HG03159 (cell line): ENCODE results near the gene PCDHA6.
"Not testable (repeated sequence)": the region's sequence is repeated elsewhere in the genome, so short reads cannot be mapped to it uniquely, and the experiment has no call there.

ENCODE experiments used
- ATAC-seq: cut with Tn5 transposase; IDR thresholded peaks from one replicate; pipeline ENCODE4 v1.9.1; 2021; ENCODE audit warnings: mild to moderate bottlenecking, moderate library complexity; ENCODE audit not compliant: unreplicated experiment

PCDHA6 gene, protein sequence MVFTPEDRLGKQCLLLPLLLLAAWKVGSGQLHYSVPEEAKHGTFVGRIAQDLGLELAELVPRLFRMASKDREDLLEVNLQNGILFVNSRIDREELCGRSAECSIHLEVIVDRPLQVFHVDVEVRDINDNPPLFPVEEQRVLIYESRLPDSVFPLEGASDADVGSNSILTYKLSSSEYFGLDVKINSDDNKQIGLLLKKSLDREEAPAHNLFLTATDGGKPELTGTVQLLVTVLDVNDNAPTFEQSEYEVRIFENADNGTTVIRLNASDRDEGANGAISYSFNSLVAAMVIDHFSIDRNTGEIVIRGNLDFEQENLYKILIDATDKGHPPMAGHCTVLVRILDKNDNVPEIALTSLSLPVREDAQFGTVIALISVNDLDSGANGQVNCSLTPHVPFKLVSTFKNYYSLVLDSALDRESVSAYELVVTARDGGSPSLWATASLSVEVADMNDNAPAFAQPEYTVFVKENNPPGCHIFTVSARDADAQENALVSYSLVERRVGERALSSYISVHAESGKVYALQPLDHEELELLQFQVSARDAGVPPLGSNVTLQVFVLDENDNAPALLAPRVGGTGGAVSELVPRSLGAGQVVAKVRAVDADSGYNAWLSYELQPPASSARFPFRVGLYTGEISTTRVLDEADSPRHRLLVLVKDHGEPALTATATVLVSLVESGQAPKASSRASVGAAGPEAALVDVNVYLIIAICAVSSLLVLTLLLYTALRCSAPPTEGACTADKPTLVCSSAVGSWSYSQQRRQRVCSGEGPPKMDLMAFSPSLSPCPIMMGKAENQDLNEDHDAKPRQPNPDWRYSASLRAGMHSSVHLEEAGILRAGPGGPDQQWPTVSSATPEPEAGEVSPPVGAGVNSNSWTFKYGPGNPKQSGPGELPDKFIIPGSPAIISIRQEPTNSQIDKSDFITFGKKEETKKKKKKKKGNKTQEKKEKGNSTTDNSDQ

DNA sequence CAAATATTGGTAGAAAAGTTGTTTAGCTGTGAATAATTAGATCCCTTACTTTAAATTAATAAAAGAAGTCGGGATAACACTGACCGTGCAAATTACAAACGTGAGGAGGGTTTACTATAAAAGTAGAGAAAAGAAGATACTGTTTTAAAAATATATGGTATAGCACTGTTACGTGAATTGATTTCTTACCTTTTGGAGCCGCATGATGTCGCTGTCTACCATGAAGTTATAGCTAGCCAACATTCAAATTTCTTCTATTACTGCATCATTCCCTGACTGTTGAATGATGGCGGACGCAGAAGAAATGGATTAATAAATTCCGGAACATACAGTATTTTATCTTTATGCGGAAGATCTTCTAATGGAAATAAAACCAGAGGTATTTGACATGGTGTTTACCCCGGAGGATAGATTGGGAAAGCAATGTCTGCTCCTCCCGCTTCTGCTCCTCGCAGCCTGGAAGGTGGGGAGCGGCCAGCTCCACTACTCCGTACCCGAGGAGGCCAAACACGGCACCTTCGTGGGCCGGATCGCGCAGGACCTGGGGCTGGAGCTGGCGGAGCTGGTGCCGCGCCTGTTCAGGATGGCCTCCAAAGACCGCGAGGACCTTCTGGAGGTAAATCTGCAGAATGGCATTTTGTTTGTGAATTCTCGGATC is at the start of gene PCDHA6:
Gene PCDHA6 (plus strand): TSS at position 257 of the 658 bp plus-strand sequence. CDS start 132 bp downstream, at position 389.
- no peak for ATAC-seq

DNA sequence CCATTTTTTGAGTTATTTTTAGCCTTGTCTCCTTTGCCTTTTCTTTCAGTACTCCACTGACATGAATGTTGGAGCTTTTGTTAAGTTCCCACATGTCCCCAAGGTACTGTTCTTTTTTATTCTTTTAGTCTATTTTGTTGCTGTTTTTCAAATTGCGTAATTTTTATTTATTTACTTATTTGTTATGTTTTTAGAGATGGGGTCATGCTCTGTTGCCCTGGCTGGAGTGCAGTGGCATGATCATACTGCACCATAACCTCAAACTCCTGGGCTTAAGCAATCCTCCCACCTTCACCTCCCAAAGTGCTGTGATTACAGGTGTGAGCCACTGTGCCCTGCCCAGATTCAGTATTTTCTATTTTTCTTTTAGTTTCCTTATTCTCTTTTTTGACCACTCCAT is 47.2 kb upstream of the PCDHA6 start:
- no peak for ATAC-seq

DNA sequence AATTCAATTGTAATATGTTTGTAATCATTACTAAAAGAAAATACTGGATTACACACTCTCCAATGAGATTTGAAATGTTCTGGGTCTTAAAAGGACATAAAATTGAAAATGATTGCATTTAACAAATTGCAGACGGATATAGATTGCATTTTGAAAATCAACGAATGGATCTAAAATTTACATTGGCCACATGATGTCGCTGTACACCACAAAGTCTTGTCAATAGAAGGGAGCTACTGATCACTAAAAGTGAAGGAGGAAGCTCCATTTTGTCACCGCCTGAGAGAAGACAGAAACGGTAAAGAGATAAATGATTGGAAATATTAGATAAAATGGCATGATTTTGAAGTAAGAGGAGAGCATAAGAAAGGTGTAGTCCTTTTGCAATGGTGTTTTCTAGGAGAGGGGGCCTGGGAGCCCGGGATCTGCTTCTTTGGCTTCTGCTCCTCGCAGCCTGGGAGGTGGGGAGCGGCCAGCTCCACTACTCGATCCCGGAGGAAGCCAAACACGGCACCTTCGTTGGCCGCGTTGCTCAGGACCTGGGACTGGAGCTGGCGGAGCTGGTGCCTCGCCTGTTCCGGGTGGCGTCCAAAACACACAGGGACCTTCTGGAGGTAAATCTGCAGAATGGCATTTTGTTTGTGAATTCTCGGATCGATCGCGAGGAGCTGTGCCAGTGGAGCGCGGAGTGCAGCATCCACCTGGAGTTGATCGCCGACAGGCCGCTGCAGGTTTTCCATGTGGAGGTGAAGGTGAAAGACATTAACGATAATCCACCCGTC is 41.7 kb upstream of the PCDHA6 start, which contains the start of gene PCDHA1:
Gene PCDHA1 (plus strand): TSS at position 236 of the 782 bp plus-strand sequence.
- no peak for ATAC-seq

DNA sequence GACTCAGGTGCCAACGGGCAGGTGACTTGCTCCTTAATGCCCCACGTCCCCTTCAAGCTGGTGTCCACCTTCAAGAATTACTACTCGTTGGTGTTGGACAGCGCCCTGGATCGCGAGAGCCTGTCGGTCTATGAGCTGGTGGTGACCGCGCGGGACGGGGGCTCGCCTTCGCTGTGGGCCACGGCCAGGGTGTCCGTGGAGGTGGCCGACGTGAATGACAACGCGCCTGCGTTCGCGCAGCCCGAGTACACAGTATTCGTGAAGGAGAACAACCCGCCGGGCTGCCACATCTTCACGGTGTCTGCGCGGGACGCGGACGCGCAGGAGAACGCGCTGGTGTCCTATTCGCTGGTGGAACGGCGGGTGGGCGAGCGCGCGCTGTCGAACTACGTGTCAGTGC is 40.3 kb upstream of the PCDHA6 start:
- not testable (repeated sequence) for ATAC-seq

DNA sequence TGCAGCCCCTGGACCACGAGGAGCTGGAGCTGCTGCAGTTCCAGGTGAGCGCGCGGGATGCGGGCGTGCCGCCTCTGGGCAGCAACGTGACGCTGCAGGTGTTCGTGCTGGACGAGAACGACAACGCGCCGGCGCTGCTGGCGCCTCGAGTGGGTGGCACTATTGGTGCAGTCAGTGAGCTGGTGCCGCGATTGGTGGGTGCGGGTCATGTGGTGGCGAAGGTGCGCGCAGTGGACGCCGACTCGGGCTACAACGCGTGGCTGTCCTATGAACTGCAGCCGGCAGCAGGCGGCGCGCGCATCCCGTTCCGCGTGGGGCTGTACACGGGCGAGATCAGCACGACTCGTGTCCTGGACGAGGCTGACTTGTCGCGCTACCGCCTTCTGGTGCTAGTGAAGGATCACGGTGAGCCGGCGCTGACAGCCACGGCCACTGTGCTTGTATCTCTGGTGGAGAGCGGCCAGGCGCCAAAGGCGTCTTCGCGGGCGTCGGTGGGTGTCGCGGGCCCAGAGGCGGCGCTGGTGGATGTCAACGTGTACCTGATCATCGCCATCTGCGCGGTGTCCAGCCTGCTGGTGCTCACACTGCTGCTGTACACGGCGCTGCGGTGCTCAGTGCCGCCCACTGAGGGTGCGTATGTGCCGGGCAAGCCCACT is 39.8 kb upstream of the PCDHA6 start:
- not testable (repeated sequence) for ATAC-seq

DNA sequence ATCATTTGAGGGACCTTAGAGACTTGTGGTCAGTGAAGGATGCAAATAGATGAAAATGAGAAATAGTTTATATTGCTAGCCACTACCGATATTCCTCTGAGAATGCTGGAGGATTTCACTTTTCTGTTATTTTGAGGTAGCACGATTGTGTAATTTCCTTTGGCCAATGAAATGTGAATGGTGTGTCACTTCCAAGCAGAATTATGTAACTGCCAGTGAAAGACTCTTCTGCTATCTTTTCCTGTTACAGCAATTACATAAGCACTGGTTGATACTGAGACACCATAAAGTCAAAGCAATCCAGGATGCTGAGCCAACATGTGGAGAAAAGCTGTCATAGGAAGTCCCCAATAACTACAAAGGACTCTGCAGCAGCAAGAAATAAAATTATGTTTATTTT is 36.7 kb upstream of the PCDHA6 start:
- no peak for ATAC-seq

DNA sequence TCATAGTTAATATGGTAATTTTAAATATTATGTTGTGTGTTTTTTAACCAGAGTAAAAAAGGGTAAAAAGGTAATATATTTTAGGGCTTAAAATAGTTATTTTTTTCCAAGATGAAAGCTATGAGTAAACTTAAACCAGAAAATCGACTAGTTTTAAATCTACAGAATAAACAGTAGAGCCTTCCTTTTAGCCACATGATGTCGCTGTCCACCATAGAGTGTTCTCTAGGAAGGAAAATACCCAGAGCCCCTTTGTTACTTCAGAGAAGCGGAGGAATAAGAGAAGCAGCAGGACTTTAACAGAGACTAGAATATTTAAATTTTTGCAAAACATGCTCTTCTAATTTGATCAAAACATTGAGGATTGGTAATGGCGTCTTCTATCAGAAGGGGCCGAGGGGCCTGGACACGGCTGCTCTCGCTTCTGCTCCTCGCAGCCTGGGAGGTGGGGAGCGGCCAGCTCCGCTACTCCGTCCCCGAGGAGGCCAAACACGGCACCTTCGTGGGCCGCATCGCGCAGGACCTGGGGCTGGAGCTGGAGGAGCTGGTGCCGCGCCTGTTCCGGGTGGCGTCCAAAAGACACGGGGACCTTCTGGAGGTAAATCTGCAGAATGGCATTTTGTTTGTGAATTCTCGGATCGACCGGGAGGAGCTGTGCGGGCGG is 33.0 kb upstream of the PCDHA6 start, which contains the start of gene PCDHA2:
Gene PCDHA2 (plus strand): TSS at position 258 of the 664 bp plus-strand sequence.
- ATAC-seq = no peak

DNA sequence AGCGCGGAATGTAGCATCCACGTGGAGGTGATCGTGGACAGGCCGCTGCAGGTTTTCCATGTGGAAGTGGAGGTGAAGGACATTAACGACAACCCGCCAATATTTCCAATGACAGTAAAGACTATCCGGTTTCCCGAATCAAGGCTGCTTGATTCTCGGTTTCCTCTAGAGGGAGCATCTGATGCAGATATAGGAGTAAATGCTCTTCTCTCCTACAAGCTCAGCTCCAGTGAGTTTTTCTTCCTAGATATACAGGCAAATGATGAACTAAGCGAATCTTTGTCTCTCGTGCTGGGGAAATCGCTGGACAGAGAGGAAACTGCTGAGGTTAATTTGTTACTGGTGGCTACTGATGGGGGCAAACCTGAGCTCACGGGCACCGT is 32.5 kb upstream of the PCDHA6 start:
- ATAC-seq = no peak

DNA sequence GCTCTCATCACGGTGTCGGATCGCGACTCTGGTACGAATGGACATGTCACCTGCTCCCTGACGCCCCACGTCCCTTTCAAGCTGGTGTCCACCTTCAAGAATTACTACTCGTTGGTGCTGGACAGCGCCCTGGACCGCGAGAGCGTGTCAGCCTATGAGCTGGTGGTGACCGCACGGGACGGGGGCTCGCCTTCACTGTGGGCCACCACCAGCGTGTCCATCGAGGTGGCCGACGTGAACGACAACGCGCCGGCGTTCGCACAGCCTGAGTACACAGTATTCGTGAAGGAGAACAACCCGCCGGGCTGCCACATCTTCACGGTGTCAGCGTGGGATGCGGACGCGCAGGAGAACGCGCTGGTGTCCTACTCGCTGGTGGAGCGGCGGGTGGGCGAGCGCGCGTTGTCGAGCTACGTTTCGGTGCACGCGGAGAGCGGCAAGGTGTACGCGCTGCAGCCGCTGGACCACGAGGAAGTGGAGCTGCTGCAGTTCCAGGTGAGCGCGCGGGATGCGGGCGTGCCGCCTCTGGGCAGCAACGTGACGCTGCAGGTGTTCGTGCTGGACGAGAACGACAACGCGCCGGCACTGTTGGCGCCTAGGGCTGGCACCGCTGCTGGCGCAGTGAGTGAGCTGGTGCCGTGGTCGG is 31.6 kb upstream of the PCDHA6 start:
- not testable (repeated sequence) for ATAC-seq

DNA sequence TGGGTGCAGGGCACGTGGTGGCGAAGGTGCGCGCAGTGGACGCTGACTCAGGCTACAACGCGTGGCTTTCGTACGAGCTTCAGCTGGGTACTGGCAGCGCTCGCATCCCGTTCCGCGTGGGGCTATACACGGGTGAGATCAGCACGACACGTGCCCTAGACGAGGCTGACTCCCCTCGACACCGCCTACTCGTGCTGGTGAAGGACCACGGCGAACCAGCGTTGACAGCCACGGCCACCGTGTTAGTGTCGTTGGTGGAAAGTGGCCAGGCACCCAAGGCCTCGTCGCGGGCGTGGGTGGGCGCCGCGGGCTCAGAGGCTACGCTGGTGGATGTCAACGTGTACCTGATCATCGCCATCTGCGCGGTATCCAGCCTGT is 31.1 kb upstream of the PCDHA6 start:
- no peak for ATAC-seq

DNA sequence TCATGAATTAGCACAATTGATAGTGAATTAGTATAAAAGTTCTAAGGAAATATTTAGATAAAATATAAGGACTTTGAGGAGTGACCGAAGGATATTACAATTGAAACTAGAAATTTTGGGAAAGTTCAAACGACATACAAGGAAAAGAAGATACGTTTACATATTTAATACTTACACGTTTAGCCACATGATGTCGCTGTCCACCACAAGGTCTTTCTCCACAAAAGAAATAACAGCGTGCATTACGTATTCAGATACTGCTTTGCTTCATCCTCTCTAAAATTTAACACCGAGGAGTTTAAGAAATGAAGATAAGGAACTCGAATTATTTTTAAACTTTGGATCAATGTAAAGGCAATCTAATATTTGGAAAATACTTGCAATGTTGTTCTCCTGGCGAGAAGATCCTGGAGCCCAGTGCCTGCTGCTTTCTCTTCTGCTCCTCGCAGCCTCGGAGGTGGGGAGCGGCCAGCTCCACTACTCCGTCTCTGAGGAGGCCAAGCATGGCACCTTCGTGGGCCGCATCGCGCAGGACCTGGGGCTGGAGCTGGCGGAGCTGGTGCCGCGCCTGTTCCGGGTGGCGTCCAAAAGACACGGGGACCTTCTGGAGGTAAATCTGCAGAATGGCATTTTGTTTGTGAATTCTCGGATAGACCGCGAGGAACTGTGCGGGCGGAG is 26.8 kb upstream of the PCDHA6 start, which contains the start of gene PCDHA3:
Gene PCDHA3 (plus strand): TSS at position 242 of the 678 bp plus-strand sequence.
- no peak for ATAC-seq

DNA sequence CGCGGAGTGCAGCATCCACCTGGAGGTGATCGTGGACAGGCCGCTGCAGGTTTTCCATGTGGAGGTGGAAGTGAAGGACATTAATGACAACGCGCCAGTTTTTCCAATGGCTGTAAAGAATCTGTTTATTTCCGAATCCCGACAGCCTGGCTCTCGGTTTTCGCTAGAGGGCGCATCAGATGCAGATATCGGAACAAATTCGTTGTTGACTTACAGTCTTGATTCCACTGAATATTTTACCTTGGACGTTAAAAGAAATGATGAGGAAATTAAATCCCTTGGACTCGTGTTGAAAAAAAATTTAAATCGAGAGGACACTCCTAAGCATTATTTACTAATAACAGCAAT is 26.3 kb upstream of the PCDHA6 start:
- no peak for ATAC-seq

DNA sequence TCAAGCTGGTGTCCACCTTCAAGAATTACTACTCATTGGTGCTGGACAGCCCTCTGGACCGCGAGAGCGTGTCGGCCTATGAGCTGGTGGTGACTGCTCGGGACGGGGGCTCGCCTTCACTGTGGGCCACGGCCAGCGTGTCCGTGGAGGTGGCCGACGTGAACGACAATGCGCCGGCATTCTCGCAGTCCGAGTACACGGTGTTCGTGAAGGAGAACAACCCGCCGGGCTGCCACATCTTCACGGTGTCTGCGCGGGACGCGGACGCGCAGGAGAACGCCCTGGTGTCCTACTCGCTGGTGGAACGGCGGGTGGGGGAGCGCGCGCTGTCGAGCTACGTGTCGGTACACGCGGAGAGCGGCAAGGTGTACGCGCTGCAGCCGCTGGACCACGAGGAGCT is 25.4 kb upstream of the PCDHA6 start:
- ATAC-seq = not testable (repeated sequence)

DNA sequence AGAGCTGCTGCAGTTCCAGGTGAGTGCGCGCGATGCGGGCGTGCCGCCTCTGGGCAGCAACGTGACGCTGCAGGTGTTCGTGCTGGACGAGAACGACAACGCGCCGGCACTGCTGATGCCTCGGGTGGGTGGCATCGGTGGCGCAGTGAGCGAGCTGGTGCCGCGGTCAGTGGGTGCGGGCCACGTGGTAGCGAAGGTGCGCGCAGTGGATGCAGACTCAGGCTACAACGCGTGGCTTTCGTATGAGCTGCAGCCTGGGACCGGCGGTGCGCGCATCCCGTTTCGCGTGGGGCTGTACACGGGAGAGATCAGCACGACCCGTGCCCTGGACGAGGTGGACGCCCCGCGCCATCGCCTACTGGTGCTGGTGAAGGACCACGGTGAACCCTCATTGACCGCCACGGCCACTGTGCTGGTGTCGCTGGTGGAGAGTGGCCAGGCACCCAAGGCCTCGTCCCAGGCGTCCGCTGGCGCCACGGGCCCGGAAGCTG is 24.9 kb upstream of the PCDHA6 start:
- no peak for ATAC-seq

DNA sequence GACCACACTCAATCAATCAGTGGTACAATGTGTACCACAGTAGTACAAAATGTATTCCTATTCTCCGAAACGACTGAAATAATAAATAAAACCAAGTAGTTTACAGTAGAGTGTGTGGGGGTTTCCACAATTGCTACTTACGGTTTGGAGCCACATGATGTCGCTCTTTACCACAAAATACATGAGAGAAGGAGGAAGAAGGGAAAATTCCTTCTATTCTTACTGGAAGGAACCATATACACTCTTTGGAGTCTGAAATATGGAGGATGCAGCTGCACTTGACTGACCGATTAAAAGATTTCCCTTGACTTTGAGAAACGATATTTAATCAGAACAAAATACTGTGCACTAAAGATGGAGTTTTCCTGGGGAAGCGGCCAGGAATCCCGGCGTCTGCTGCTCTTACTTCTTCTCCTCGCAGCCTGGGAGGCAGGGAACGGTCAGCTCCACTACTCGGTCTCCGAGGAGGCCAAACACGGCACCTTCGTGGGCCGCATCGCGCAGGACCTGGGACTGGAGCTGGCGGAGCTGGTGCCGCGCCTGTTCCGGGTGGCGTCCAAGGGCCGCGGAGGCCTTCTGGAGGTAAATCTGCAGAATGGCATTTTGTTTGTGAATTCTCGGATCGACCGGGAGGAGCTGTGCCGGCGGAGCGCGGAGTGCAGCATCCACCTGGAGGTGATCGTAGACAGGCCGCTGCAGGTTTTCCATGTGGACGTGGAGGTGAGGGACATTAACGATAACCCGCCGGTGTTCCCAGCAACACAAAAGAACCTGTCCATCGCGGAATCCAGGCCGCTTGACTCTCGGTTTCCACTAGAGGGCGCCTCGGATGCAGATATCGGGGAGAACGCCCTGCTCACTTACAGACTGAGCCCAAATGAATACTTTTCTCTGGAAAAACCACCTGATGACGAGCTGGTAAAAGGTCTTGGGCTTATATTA is 20.7 kb upstream of the PCDHA6 start, which contains the start of gene PCDHA4:
Gene PCDHA4 (plus strand): TSS at position 235 of the 942 bp plus-strand sequence.
- no peak for ATAC-seq

DNA sequence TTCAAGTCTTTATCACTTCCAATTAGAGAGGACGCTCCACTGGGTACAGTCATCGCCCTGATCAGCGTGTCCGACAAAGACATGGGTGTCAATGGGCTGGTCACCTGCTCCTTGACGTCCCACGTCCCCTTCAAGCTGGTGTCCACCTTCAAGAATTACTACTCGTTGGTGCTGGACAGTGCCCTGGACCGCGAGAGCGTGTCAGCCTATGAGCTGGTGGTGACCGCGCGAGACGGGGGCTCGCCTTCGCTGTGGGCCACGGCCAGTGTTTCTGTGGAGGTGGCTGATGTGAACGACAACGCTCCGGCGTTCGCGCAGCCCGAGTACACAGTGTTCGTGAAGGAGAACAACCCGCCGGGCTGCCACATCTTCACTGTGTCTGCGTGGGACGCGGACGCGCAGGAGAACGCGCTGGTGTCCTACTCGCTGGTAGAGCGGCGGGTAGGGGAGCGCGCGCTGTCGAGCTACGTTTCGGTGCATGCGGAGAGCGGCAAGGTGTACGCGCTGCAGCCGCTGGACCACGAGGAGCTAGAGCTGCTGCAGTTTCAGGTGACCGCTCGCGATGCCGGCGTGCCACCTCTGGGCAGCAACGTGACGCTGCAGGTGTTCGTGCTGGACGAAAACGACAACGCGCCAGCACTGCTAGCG is 19.4 kb upstream of the PCDHA6 start:
- not testable (repeated sequence) for ATAC-seq
